Psoas muscle (tissue), 8 donors: Measurements from ENCODE around the gene OR9Q1. TPM values are rescaled to one million over a fixed set of nuclear protein-coding genes. Genes with fewer than 3 reads are reported as not detected.

ENCODE experiments used
- ATAC-seq, 4 donors: fragments of 200-7000 bp; cut with Tn5 transposase; one replicate each; pipeline ENCODE4 v1.9.1; 2020; ENCODE audit warnings: moderate library complexity in 3 of 4, mild to moderate bottlenecking in 2 of 4
- DNase-seq, 2 donors: peaks; one replicate each; pipeline ENCODE4 v3.0.0-alpha.2; 2020
- H3K27ac ChIP-seq: fragments of 200-600 bp; one replicate; pipeline ENCODE4 v1.8.0; 2022
- H3K27me3 ChIP-seq, 3 donors: fragments of 200-600 bp in 1 of 3; one replicate each; pipeline versions ENCODE4 v1.6.1 to v1.8.0; 2013 to 2022; ENCODE audit warnings: low read length in 2 of 3, mild to moderate bottlenecking in 2 of 3, moderate library complexity in 1 of 3; ENCODE audit not compliant: insufficient read depth in 3 of 3
- H3K36me3 ChIP-seq, 2 donors: fragments of 200-600 bp in 1 of 2; one replicate each; pipeline versions ENCODE4 v1.6.1 to v1.8.0; 2013 to 2022; ENCODE audit warnings: low read depth in 1 of 2, mild to moderate bottlenecking in 1 of 2, moderate library complexity in 1 of 2; ENCODE audit not compliant: insufficient read depth in 1 of 2
- H3K4me1 ChIP-seq: fragments of 200-600 bp; one replicate; pipeline ENCODE4 v1.8.0; 2022
- H3K4me3 ChIP-seq: fragments of 200-600 bp; one replicate; pipeline ENCODE4 v1.8.0; 2022; ENCODE audit warnings: mild to moderate bottlenecking
- H3K9me3 ChIP-seq: fragments of 200-600 bp; one replicate; pipeline ENCODE4 v1.8.0; 2022
- CTCF ChIP-seq: fragments of 200-600 bp; IDR thresholded peaks from one replicate; pipeline ENCODE4 v1.8.0; 2022; ENCODE audit warnings: antibody characterized with exemption
- WGBS, 3 donors: extraction: QIAGEN DNeasy Blood & Tissue Kit; methylation state at CpG; one replicate each; pipeline versions ENCODE4 v1.1.6 to v1.1.7; 2013; 5-methylcytosine and 5-hydroxymethylcytosine counted together
- intact Hi-C, 2 donors: fragments of 100-400 bp; cut with DNase I; formaldehyde crosslinking; loops; one replicate each; pipeline versions ENCODE4 v1.11.0 to v1.14.2; 2022
- polyA plus RNA-seq, 3 donors: library from polyadenylated mRNA; stranded (reverse); fragments of 200-250 nt; gene quantifications; one replicate each; pipeline ENCODE4 v1.2.3, GENCODE V29; 2013
- total RNA-seq, 4 donors: library from RNA; stranded (reverse); fragmentation: NEBNext Ultra II Directional in 2 of 4; extraction: Animal tissue kit (Norgen Biotek cat#: 25700) in 2 of 4; gene quantifications; one replicate each; pipeline versions ENCODE4 v1.2.1 to v1.2.4, GENCODE V29; 2021 to 2023
- donor health status: healthy with polysubstance abuse.
- donor health status: DM: no; HTN: no; CAD: no; lungs with moderate emphysema.
- donor health status: Bipolar disorder and iron deficiency.
- donor health status: healthy.
- donor health status: DM: yes; HTN: yes; CAD: no.
- donor health status: DM: no; HTN: no; CAD: no.
- donor health status: DM: no; HTN: no; CAD: no.
- donor health status: DM: yes; HTN: yes; CAD: no.

Gene OR9Q1
- total and polyA plus RNA-seq, 7 donors, result not detected

- intact Hi-C loops, result loop anchor here in 1 of 2 donors (10.0 kb wide), 1 partner anchor 58 kb away; no protein-coding TSS in a partner anchor
- no peak for TF ChIP-seq CTCF
- no peak overlapping the region for H3K27ac ChIP-seq
- no peaks in the 10 kb centered on the region for H3K27me3 ChIP-seq
- no peaks in the 10 kb centered on the region for H3K4me1 ChIP-seq
- no peaks in the 10 kb centered on the region for H3K36me3 ChIP-seq
- 57 to 65% (median 57%) methylated on average over 2 of the region's 2 CpGs for WGBS, 3 donors
- ATAC-seq, result no peak
- no peak overlapping the region for H3K4me3 ChIP-seq
- no peaks in the 10 kb centered on the region for H3K9me3 ChIP-seq
- no peak for DNase-seq
These were observed 62.8 kb downstream of the OR9Q1 start for GRCh38 chr11:58086528-58086927.

GRCh38 chr11:58097437-58097836, 73.8 kb downstream of the OR9Q1 start:
- Histone ChIP-seq H3K4me3 (no peak overlapping the region), H3K36me3 (no peaks in the 10 kb centered on the region), H3K27me3 (no peaks in the 10 kb centered on the region), H3K27ac (no peak overlapping the region), H3K4me1 (no peaks in the 10 kb centered on the region), H3K9me3 (peaks cover under 1% of the 10 kb centered on the region)
- ATAC-seq, result no peak
- 81 to 93% (median 86%) methylated on average over 2 of the region's 2 CpGs for WGBS, 3 donors
- no peak for DNase-seq
- intact Hi-C loops, result no loop called here
- no peak for TF ChIP-seq CTCF

GRCh38 chr11:58121096-58121495, 97.4 kb downstream of the OR9Q1 start:
- H3K4me3 ChIP-seq, result no peak overlapping the region
- no peaks in the 10 kb centered on the region for H3K9me3 ChIP-seq
- no peak overlapping the region for H3K27ac ChIP-seq
- H3K4me1 ChIP-seq, result no peaks in the 10 kb centered on the region
- intact Hi-C loops, result no loop called here
- no peaks in the 10 kb centered on the region for H3K27me3 ChIP-seq
- H3K36me3 ChIP-seq, result no peaks in the 10 kb centered on the region
- ATAC-seq, result no peak
- no peak for DNase-seq
- no peak for TF ChIP-seq CTCF
- 50 to 72% (median 55%) methylated on average over 1 of the region's 1 CpG for WGBS, 3 donors

GRCh38 chr11:58125469-58125868, 101.8 kb downstream of the OR9Q1 start, which contains the start of gene OR9I1:
Gene OR9I1 (minus strand): TSS chr11:58125530. CDS start chr11:58119444, 6,086 bp downstream.
- Histone ChIP-seq H3K9me3 (no peaks in the 10 kb centered on the region), H3K36me3 (no peaks in the 10 kb centered on the region), H3K4me1 (no peaks in the 10 kb centered on the region), H3K27ac (no peak within 1 kb of the TSS), H3K4me3 (no peak within 1 kb of the TSS), H3K27me3 (no peaks in the 10 kb centered on the region)
- ATAC-seq (no peak), DNase-seq (no peak)
- intact Hi-C loops, result no loop called here
- 39 to 51% (median 49%) methylated on average over 4 of the region's 4 CpGs for WGBS, 3 donors
- TF ChIP-seq CTCF, result no peak

GRCh38 chr11:58127350-58127749, 103.7 kb downstream of the OR9Q1 start:
- Histone ChIP-seq H3K27ac (no peak overlapping the region), H3K27me3 (no peaks in the 10 kb centered on the region), H3K4me1 (no peaks in the 10 kb centered on the region), H3K9me3 (no peaks in the 10 kb centered on the region), H3K4me3 (no peak overlapping the region), H3K36me3 (no peaks in the 10 kb centered on the region)
- no peak for TF ChIP-seq CTCF
- DNase-seq, result no peak
- intact Hi-C loops, result no loop called here
- ATAC-seq, result no peak
